ENCODE measurements around the gene RAB25. TPM values are rescaled to one million over a fixed set of nuclear protein-coding genes. Genes with fewer than 3 reads are reported as not detected.

The RAB25 gene
- total and polyA plus RNA-seq, 2 of the 13 experiments (the other 11 are each of a cell fraction or from before 2014, with no cell fraction given) = 0.20 to 0.22 TPM

- no peak for TF ChIP-seq DBP (CRISPR knock-in tag; IDR thresholded peaks at IDR 0.05; ENCODE audit: not compliant biosample characterization)
- TF ChIP-seq NCOA2 (CRISPR knock-in tag; IDR thresholded peaks at IDR 0.05) = peak; percentile 70
- no peak for TF ChIP-seq ZNF563 (CRISPR knock-in tag; IDR thresholded peaks at IDR 0.05)
- no peak for TF ChIP-seq SETDB1 (CRISPR knock-in tag; IDR thresholded peaks at IDR 0.05; ENCODE audit: borderline replicate concordance)
- 0 out of 2 replicates have a peak, but pooled peaks have one; percentile 27 for TF ChIP-seq FOXK1 (CRISPR knock-in tag; IDR thresholded peaks at IDR 0.05; ENCODE audit: borderline replicate concordance, low read depth)
- no peak for TF ChIP-seq ZNF790 (CRISPR knock-in tag; IDR thresholded peaks at IDR 0.05; ENCODE audit: borderline replicate concordance)
- no peak for TF ChIP-seq ZNF3 (CRISPR knock-in tag; IDR thresholded peaks at IDR 0.05)
- no peak for TF ChIP-seq TCF7 (IDR thresholded peaks at IDR 0.05; ENCODE audit: low read depth)
- TF ChIP-seq YEATS2 (CRISPR knock-in tag; IDR thresholded peaks at IDR 0.05; ENCODE audit: borderline replicate concordance) = peak; percentile 60; the same call in 1 of the 2 replicates
- TF ChIP-seq HES4 (CRISPR knock-in tag; IDR thresholded peaks at IDR 0.05; ENCODE audit: borderline replicate concordance) = no peak
- peak; percentile 69 for TF ChIP-seq PATZ1 (CRISPR knock-in tag; IDR thresholded peaks at IDR 0.05)
- TF ChIP-seq PAF1 (CRISPR knock-in tag; IDR thresholded peaks at IDR 0.05) = no peak
- TF ChIP-seq AKNA (CRISPR knock-in tag; IDR thresholded peaks at IDR 0.05; ENCODE audit: borderline replicate concordance) = no peak
- no peak for TF ChIP-seq ZNF570 (CRISPR knock-in tag; IDR thresholded peaks at IDR 0.05; ENCODE audit: borderline replicate concordance)
- TF ChIP-seq CCAR2 (optimal IDR thresholded peaks at IDR 0.05; ENCODE audit: low read depth, low read length) = no peak
- TF ChIP-seq ONECUT2 (CRISPR knock-in tag; IDR thresholded peaks at IDR 0.05) = no peak
- no peak for TF ChIP-seq PHF21A (CRISPR knock-in tag; IDR thresholded peaks at IDR 0.05)
- TF ChIP-seq, protein P1, sequence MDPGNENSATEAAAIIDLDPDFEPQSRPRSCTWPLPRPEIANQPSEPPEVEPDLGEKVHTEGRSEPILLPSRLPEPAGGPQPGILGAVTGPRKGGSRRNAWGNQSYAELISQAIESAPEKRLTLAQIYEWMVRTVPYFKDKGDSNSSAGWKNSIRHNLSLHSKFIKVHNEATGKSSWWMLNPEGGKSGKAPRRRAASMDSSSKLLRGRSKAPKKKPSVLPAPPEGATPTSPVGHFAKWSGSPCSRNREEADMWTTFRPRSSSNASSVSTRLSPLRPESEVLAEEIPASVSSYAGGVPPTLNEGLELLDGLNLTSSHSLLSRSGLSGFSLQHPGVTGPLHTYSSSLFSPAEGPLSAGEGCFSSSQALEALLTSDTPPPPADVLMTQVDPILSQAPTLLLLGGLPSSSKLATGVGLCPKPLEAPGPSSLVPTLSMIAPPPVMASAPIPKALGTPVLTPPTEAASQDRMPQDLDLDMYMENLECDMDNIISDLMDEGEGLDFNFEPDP (CRISPR knock-in tag; conservative IDR thresholded peaks at IDR 0.05) = no peak
- TF ChIP-seq ZFP37 (CRISPR knock-in tag; IDR thresholded peaks at IDR 0.05; ENCODE audit: borderline replicate concordance) = no peak
- TF ChIP-seq ZNF180 (CRISPR knock-in tag; IDR thresholded peaks at IDR 0.05; ENCODE audit: borderline replicate concordance, low read depth) = no peak
- TF ChIP-seq ZC3H4 (CRISPR knock-in tag; IDR thresholded peaks at IDR 0.05; ENCODE audit: borderline replicate concordance) = no peak
These were observed 35.9 kb downstream of the RAB25 start (continued) for GRCh38 chr1:156096640-156097391.
